HL-60/S4 treated with phorbol 12-myristate 13-acetate at 8.2 ng/mL for 4 days and 3 days (cell line): Measurements from ENCODE around the gene RBM15B.

Experiments used
- in situ Hi-C: fragments of 300-500 bp; cut with MboI; formaldehyde crosslinking; loops from 2 replicates; pipeline ENCODE4 v1.15.0; 2022; ENCODE audit warnings: low sequenced_read_pairs

RBM15B gene

DNA sequence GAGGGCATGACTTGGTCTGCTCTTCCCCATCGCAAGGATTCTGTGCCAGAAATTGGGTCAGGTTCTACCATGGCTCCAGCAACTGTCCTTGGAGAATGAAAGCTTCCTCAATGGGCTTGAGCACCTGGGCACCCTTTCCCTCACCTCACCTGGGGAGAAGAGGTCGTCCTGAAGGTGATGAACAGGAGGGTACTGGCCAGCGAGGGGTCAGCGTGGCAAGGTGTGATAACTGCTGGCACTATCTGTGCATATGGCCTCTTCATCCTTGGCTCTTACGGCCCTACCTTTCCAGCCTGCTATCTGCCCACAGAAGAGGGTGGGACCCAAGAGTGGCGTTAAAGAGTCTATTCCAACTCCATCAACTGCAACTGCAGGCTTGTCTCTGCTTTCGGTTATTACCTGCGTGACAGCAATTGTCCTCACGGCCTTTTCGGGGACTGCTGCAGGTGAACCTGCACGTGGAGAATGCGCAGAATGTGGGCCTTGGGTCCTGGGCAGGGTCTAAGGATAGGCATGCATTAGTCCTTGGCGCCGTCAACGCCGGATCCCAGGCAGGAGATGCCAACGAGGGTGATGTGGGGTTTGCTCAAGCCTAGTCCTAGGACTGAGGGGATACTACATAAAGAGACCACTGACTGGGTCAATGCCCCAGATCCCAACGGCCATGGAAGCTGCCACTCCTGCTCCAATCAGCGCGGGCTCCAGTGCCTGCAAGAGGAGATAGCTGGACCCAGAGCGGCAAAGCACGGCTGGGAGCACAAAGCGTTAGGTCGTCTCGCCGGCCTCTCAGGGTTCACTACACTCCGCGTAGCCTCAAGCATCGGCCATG, 625 bp upstream of the RBM15B start:
- in situ Hi-C loops = loop anchor here (25.0 kb wide), 1 partner anchor 778 kb away; the partner anchor contains the start of genes CISH and MAPKAPK3

DNA sequence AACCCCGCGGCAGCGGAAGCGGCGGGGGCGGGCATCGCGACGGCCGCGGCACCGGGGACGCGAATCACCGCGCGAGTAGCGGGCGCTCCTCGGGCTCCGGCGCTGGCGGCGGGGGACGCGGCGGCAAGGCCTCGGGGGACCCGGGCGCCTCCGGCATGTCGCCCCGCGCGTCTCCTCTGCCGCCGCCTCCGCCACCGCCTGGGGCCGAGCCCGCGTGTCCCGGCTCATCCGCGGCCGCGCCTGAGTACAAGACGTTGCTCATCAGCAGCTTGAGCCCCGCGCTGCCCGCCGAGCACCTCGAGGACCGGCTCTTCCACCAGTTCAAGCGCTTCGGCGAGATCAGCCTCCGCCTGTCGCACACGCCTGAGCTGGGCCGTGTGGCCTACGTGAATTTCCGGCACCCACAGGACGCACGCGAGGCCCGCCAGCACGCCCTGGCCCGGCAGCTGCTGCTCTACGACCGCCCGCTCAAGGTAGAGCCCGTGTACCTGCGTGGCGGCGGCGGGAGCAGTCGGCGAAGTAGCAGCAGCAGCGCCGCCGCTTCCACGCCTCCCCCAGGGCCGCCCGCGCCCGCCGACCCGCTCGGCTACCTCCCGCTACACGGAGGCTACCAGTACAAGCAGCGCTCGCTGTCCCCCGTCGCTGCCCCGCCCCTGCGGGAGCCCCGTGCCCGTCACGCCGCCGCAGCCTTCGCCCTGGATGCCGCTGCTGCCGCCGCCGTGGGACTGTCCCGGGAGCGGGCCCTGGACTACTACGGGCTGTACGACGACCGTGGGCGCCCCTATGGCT, 675 bp downstream of the RBM15B start:
- in situ Hi-C loops = loop anchor here (25.0 kb wide), 1 partner anchor 779 kb away; the partner anchor contains the start of genes CISH and MAPKAPK3

GRCh38 chr3:51392355-51393133, 1.5 kb downstream of the RBM15B start:
- in situ Hi-C loops = loop anchor here (25.0 kb wide), 1 partner anchor 780 kb away; the partner anchor contains the start of genes CISH and MAPKAPK3

DNA sequence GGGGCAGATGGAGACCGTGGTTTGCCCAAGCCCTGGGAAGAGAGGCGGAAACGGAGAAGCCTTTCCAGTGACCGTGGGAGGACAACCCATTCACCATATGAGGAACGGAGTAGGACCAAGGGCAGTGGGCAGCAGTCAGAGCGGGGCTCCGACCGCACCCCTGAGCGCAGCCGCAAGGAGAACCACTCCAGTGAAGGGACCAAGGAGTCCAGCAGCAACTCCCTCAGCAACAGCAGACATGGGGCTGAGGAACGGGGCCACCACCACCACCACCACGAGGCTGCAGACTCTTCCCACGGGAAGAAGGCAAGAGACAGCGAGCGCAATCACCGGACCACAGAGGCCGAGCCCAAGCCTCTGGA, 2.0 kb downstream of the RBM15B start:
- in situ Hi-C loops = loop anchor here (25.0 kb wide), 1 partner anchor 781 kb away; the partner anchor contains the start of genes CISH and MAPKAPK3

DNA sequence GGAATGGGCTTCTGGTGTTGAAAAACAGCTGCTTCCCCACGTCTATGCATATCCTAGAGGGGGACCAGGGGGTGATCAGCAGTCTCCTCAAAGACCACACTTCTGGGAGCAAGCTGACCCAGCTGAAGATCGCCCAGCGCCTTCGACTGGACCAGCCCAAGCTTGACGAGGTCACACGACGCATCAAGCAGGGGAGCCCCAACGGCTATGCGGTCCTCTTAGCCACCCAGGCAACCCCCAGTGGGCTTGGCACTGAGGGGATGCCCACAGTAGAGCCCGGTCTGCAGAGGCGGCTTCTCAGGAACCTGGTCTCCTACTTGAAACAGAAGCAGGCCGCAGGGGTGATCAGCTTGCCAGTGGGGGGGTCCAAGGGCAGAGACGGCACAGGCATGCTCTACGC, 2.5 kb downstream of the RBM15B start:
- in situ Hi-C loops = loop anchor here (25.0 kb wide), 1 partner anchor 781 kb away; the partner anchor contains the start of genes CISH and MAPKAPK3

GRCh38 chr3:51394541-51394940, 3.5 kb downstream of the RBM15B start:
- in situ Hi-C loops = loop anchor here (25.0 kb wide), 1 partner anchor 782 kb away; the partner anchor contains the start of genes CISH and MAPKAPK3

GRCh38 chr3:51395493-51396213, 4.6 kb downstream of the RBM15B start:
- in situ Hi-C loops = loop anchor here (25.0 kb wide), 1 partner anchor 783 kb away; the partner anchor contains the start of genes CISH and MAPKAPK3

DNA sequence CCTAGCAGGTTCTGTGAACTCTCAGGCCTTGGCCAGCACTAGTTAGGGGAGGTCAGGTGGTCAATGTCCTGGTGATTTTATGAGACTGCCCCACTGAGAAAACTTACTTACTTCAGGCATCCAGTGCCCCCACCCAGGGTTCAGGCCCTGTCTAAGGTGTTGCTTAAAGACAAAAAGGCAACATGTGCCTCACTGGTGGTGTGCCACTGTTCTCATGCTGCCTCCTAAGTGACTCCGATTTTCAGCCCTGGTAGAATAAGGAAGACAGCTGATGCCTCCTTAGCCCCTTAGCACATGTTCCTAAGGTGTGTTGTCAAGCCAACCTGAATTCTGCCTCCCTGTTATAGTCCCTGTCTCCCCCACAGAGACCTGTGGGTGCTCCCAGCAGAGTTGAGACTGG, 5.3 kb downstream of the RBM15B start:
- in situ Hi-C loops = loop anchor here (25.0 kb wide), 1 partner anchor 784 kb away; the partner anchor contains the start of genes CISH and MAPKAPK3

- in situ Hi-C loops = loop anchor here (25.0 kb wide), 1 partner anchor 785 kb away; the partner anchor contains the start of genes CISH and MAPKAPK3
Measured at GRCh38 chr3:51397392-51397791, 6.3 kb downstream of the RBM15B start.

- in situ Hi-C loops = loop anchor here (25.0 kb wide), 1 partner anchor 786 kb away; the partner anchor contains the start of genes CISH and MAPKAPK3
Measured at GRCh38 chr3:51398595-51399310, 7.7 kb downstream of the RBM15B start.

DNA sequence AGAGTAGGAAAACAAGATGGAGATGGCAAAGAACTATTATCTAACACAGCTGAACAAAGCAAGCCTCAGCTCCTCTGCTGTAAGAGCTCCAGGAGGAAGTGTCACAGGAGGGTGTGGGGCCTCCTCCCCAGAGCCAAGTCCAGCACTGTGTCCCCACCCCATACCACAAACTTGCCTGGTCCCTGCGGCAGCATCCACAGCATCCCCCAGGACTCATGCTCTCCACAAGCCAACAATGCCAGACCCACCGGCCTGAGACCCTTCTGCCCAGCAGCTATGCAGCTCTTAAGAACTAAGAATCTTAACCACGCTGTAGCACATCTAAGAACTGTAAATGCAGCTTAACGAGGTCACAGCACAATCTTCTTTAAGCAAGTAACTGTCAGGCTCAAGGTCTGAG, 9.1 kb downstream of the RBM15B start:
- in situ Hi-C loops = no loop called here

- in situ Hi-C loops = no loop called here
Measured at GRCh38 chr3:51401735-51402134, 10.7 kb downstream of the RBM15B start.

- in situ Hi-C loops = no loop called here
Measured at GRCh38 chr3:51403675-51404074, 12.6 kb downstream of the RBM15B start.

DNA sequence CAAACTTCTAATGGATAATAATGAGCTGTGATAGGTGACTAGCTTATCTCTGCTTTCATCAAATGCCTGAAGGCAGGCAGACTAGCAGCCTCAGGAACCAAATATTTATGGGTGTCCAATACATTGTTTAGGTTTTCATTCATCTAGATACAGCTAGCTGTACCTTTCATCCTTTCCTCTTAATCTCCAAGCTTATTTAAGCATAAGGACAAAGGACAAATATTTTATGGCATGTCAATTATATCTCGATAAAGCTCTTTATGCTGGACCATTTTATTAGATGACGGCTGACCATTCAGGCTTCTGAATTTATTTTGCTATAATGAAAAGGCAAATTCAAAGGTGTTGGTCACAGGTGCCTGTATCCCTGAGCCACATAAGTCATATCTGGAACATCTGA, 16.9 kb downstream of the RBM15B start:
- in situ Hi-C loops = no loop called here

GRCh38 chr3:51408813-51409212, 17.7 kb downstream of the RBM15B start:
- in situ Hi-C loops = no loop called here

DNA sequence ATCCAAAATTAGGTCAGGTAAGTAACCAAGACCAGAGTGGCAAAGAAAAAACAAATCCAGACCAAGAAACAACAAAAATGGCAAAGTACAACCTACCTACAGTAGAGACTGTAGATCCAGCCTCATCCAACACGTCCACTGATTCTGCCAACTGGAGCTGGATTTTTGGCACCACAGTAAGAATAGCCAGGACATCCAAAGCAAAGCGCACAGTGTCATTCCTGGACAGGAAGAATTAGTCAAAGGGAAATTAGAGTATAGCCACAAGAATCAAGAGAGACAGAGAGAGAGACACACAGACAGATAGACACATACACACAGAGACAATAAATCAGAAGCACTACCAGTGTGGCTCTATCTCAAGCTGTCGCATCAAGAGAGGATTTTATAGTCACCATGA, 31.1 kb downstream of the RBM15B start:
- in situ Hi-C loops = no loop called here

GRCh38 chr3:51426921-51427320, 35.8 kb downstream of the RBM15B start:
- in situ Hi-C loops = no loop called here

DNA sequence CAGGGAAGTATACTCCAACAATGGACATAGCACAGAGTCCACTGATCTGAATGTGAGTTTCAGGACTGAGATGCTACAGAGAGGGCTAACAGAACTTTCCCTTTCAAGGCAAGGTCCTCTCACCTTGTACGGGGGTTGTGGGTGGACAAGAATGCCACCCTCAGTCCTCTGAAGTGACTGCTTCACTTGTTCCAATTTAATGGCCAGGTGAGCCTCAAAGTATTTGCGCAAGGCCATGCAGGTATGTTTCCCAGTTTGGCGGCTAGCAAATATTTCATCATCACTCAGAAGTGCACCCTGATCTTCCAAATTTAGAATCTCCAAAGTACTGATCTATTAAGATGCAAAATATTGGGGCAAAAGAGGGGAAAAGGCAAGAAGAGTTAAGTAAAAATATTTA, 38.1 kb downstream of the RBM15B start:
- in situ Hi-C loops = no loop called here

- in situ Hi-C loops = no loop called here
Measured at GRCh38 chr3:51434110-51434509, 43.0 kb downstream of the RBM15B start.
